Left ventricle myocardium inferior (tissue), 1 donor: Measurements from ENCODE around the gene PTGIS. TPM values are rescaled to one million over a fixed set of nuclear protein-coding genes. Genes with fewer than 3 reads are reported as not detected.

ENCODE experiments used
- DNase-seq: peaks from one replicate; pipeline ENCODE4 v3.0.0-alpha.2; 2020
- H3K27ac ChIP-seq: fragments of 200-600 bp; replicated peaks from 2 replicates; pipeline ENCODE4 v1.8.0; 2021
- H3K27me3 ChIP-seq: fragments of 200-600 bp; 2 replicates; pipeline ENCODE4 v1.8.0; 2021; ENCODE audit warnings: low read depth
- H3K36me3 ChIP-seq: fragments of 200-600 bp; 2 replicates; pipeline ENCODE4 v1.8.0; 2021
- H3K4me1 ChIP-seq: fragments of 200-600 bp; 2 replicates; pipeline ENCODE4 v1.8.0; 2021
- H3K4me3 ChIP-seq: fragments of 200-600 bp; 2 replicates; pipeline ENCODE4 v1.8.0; 2021; ENCODE audit warnings: mild to moderate bottlenecking, moderate library complexity
- H3K9me3 ChIP-seq: fragments of 200-600 bp; replicated peaks from 2 replicates; pipeline ENCODE4 v1.8.0; 2021
- intact Hi-C: fragments of 100-400 bp; cut with micrococcal nuclease; formaldehyde crosslinking; loops from one replicate; pipeline ENCODE4 v1.11.0; 2022
- total RNA-seq: library from RNA; stranded (reverse); fragmentation: NEBNext Ultra II Directional; extraction: Animal tissue kit (Norgen Biotek cat#: 25700); gene quantifications from one replicate; pipeline ENCODE4 v1.2.1, GENCODE V29; 2021
- TF ChIP-seq, protein P1 (sequence below): fragments of 200-600 bp; IDR thresholded peaks from 2 replicates; pipeline ENCODE4 v1.8.0; 2021; ENCODE audit warnings: antibody characterized with exemption, mild to moderate bottlenecking, borderline replicate concordance
- donor health status: DM: no; HTN: yes; CAD: no; lungs with severe emphysema.

The PTGIS gene
- total RNA-seq, 1 donor from 2014 or later: 26.3 TPM

- intact Hi-C loops: no loop called here
- Histone ChIP-seq H3K36me3 (no peaks in the 10 kb centered on the region), H3K27ac (no peak overlapping the region), H3K9me3 (no peaks in the 10 kb centered on the region), H3K4me3 (no peak overlapping the region), H3K4me1 (no peaks in the 10 kb centered on the region), H3K27me3 (peaks cover 50% of the 10 kb centered on the region)
- DNase-seq: no peak
- TF ChIP-seq, protein P1, sequence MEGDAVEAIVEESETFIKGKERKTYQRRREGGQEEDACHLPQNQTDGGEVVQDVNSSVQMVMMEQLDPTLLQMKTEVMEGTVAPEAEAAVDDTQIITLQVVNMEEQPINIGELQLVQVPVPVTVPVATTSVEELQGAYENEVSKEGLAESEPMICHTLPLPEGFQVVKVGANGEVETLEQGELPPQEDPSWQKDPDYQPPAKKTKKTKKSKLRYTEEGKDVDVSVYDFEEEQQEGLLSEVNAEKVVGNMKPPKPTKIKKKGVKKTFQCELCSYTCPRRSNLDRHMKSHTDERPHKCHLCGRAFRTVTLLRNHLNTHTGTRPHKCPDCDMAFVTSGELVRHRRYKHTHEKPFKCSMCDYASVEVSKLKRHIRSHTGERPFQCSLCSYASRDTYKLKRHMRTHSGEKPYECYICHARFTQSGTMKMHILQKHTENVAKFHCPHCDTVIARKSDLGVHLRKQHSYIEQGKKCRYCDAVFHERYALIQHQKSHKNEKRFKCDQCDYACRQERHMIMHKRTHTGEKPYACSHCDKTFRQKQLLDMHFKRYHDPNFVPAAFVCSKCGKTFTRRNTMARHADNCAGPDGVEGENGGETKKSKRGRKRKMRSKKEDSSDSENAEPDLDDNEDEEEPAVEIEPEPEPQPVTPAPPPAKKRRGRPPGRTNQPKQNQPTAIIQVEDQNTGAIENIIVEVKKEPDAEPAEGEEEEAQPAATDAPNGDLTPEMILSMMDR: no peak
Measured at GRCh38 chr20:49475292-49476015, 92.5 kb downstream of the PTGIS start.

DNA sequence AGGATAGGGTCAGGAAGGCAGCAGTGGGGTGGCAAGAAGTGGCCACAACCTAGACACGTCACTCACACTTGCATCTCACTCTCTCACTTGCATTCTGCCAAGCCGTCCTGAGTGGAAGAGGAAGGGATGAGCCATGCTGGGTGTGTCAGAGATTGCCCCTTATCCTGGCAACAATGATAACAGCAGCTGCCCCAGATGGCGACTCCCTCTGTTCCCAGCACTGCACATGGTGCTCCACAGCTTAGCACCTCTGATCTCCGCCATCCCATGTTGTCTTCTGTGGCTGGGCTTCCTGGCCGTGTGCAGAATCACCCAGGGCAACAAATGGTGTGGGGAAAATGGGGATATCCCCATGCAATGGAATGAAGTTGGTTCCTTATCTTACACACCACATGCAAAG lies 96.5 kb downstream of the PTGIS start:
- peaks cover 44% of the 10 kb centered on the region for H3K27me3 ChIP-seq
- H3K27ac ChIP-seq: no peak overlapping the region
- intact Hi-C loops: no loop called here
- H3K4me1 ChIP-seq: no peaks in the 10 kb centered on the region
- H3K36me3 ChIP-seq: no peaks in the 10 kb centered on the region
- DNase-seq: no peak
- no peak overlapping the region for H3K4me3 ChIP-seq
- H3K9me3 ChIP-seq: no peaks in the 10 kb centered on the region
- TF ChIP-seq, protein P1: no peak

DNA sequence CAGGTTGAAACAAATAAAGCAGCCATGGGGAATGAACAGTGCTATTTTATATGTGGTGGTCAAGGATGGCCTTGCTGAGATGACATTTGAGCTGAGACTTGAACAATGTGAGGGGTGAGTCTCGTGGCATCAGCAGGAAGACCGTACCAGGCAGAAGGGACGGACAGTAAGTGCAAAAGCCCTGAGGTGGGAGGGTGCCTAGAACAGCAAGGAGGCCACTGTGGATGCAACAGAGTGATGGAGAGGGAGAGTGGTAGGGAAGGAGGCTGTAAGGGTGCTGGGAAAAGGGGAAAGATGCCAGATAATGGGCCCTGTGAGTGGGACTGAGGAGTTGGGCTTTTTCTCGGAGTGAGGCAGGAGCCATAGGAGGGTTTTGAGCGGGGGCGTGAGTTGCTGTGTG lies 97.0 kb downstream of the PTGIS start:
- no peak for DNase-seq
- TF ChIP-seq, protein P1: no peak
- Histone ChIP-seq H3K36me3 (no peaks in the 10 kb centered on the region), H3K4me1 (no peaks in the 10 kb centered on the region), H3K9me3 (no peaks in the 10 kb centered on the region), H3K4me3 (no peak overlapping the region), H3K27ac (no peak overlapping the region), H3K27me3 (peaks cover 42% of the 10 kb centered on the region)
- intact Hi-C loops: no loop called here

DNA sequence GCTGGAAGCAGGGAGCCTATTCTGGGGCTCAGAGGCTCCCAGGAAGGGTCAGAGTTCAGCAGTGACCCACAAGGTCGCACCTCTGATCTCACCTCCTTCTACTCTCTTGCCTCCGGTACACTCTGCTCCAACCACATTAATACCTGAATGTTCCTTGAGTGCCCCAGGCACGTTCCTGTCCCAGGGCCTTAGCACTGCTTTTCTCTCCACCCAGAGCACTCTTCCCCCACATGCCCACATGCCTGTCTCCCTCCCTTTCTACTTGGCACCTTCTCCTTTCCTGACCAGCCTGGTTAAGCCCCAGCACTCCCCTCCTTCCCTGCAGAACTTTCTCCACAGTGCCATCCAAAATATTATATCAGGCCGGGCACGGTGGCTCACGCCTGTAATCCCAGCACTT lies 98.9 kb downstream of the PTGIS start:
- H3K4me3 ChIP-seq: no peak overlapping the region
- DNase-seq: no peak
- no peak overlapping the region for H3K27ac ChIP-seq
- H3K27me3 ChIP-seq: peaks cover 37% of the 10 kb centered on the region
- TF ChIP-seq, protein P1: no peak
- intact Hi-C loops: no loop called here
- no peaks in the 10 kb centered on the region for H3K36me3 ChIP-seq
- H3K4me1 ChIP-seq: no peaks in the 10 kb centered on the region
- no peaks in the 10 kb centered on the region for H3K9me3 ChIP-seq

DNA sequence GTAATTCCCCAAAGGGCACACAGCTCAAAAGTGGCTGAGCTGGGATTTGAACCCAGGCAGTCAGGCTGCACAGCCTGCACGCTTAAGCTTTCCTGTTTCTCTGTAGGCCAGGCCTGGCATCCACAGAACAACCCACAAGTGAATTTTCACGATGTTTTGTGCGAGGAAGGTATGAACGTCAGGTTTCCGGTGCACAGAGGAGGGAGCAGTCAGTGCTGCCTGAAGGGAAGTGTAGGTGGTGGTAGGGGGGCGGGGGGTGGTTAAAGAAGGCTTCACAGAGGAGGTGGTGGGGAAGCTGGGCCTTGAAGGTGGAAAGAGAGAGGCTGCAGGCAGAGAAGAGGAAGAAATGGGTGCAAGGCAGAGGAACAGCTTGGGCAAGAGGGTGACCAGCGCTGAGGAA lies 99.5 kb downstream of the PTGIS start:
- Histone ChIP-seq H3K9me3 (no peaks in the 10 kb centered on the region), H3K36me3 (no peaks in the 10 kb centered on the region), H3K4me1 (no peaks in the 10 kb centered on the region), H3K27ac (no peak overlapping the region), H3K27me3 (peaks cover 37% of the 10 kb centered on the region), H3K4me3 (no peak overlapping the region)
- TF ChIP-seq, protein P1: no peak
- intact Hi-C loops: no loop called here
- DNase-seq: no peak
